Neural cell (in vitro differentiated cells): Measurements from ENCODE around the gene RAP1B.

Experiments used
- EP300 ChIP-seq: fragments of 450-650 bp; conservative IDR thresholded peaks from 2 replicates; pipeline ENCODE4 v1.6.1; 2014; ENCODE audit warnings: antibody characterized with exemption, mild to moderate bottlenecking, moderate library complexity; ENCODE audit not compliant: poor library complexity, severe bottlenecking
- EZH2 ChIP-seq: fragments of 200-600, 300-800 bp; shearing (Covaris generic), sonication (generic); IDR thresholded peaks from 2 replicates; pipeline ENCODE4 v1.6.1; 2014; ENCODE audit warnings: antibody characterized with exemption, low read length, borderline replicate concordance, mild to moderate bottlenecking; ENCODE audit not compliant: insufficient read depth, poor library complexity, severe bottlenecking
- TF ChIP-seq, protein P1 (sequence below): fragments of 450-650 bp; IDR thresholded peaks from 2 replicates; pipeline ENCODE4 v1.5.1; 2014; ENCODE audit warnings: antibody characterized with exemption, mild to moderate bottlenecking, moderate library complexity; ENCODE audit not compliant: poor library complexity, severe bottlenecking

GRCh38 chr12:68623059-68623458 lies 12.4 kb downstream of the RAP1B start:
- TF ChIP-seq, protein P1, sequence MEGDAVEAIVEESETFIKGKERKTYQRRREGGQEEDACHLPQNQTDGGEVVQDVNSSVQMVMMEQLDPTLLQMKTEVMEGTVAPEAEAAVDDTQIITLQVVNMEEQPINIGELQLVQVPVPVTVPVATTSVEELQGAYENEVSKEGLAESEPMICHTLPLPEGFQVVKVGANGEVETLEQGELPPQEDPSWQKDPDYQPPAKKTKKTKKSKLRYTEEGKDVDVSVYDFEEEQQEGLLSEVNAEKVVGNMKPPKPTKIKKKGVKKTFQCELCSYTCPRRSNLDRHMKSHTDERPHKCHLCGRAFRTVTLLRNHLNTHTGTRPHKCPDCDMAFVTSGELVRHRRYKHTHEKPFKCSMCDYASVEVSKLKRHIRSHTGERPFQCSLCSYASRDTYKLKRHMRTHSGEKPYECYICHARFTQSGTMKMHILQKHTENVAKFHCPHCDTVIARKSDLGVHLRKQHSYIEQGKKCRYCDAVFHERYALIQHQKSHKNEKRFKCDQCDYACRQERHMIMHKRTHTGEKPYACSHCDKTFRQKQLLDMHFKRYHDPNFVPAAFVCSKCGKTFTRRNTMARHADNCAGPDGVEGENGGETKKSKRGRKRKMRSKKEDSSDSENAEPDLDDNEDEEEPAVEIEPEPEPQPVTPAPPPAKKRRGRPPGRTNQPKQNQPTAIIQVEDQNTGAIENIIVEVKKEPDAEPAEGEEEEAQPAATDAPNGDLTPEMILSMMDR: no peak
- no peak for TF ChIP-seq EZH2
- no peak for TF ChIP-seq EP300
